HG03159 (cell line): ENCODE results near the gene IL13RA1.
"Not testable (repeated sequence)": the region's sequence is repeated elsewhere in the genome, so short reads cannot be mapped to it uniquely, and the experiment has no call there.

Experiments used
- ATAC-seq: cut with Tn5 transposase; IDR thresholded peaks from one replicate; pipeline ENCODE4 v1.9.1; 2021; ENCODE audit warnings: mild to moderate bottlenecking, moderate library complexity; ENCODE audit not compliant: unreplicated experiment

IL13RA1 gene

DNA sequence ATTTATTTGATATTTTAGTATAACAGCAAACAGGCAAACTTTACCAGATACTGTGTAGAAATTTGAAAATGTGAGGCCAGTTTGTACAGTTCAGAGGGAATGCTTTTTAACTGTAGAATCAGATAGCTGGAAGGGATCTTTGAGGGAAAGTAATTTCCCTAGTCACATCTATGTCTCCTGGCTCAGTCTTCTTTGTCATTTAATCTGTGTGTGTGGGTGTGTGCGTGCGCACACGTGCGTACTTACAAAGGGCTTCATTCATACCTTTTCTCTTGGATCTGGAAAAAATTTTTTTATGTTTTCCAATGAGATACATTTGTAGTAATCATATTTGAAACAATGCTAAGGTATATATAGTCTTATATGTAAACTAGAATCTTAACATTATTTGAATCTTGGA, 44.6 kb downstream of the IL13RA1 start:
- ATAC-seq: no peak

GRCh38 chrX:118773782-118774181, 46.4 kb downstream of the IL13RA1 start:
- ATAC-seq: no peak

DNA sequence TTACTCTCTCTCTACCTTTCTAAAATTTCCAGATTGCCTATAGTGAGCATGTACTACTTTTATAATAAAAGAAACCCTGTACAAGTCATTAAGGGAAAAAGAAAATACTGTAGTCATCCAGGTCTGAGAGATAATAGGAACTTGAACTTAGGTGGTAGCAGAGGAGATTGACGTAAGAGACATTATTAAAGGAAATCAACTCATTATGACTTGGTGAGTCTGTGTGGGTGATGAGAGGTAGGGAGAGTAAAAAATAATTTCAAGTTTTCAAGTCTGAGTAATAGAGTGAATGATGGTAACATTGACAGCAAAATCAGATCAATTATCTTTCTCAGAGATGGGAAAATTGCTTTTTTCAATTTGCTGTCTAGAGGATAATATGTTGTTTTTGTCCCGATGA, 52.2 kb downstream of the IL13RA1 start:
- ATAC-seq: no peak

GRCh38 chrX:118780509-118780908, 53.1 kb downstream of the IL13RA1 start:
- no peak for ATAC-seq

- ATAC-seq: no peak
These were observed 53.5 kb downstream of the IL13RA1 start for GRCh38 chrX:118780911-118781310.

DNA sequence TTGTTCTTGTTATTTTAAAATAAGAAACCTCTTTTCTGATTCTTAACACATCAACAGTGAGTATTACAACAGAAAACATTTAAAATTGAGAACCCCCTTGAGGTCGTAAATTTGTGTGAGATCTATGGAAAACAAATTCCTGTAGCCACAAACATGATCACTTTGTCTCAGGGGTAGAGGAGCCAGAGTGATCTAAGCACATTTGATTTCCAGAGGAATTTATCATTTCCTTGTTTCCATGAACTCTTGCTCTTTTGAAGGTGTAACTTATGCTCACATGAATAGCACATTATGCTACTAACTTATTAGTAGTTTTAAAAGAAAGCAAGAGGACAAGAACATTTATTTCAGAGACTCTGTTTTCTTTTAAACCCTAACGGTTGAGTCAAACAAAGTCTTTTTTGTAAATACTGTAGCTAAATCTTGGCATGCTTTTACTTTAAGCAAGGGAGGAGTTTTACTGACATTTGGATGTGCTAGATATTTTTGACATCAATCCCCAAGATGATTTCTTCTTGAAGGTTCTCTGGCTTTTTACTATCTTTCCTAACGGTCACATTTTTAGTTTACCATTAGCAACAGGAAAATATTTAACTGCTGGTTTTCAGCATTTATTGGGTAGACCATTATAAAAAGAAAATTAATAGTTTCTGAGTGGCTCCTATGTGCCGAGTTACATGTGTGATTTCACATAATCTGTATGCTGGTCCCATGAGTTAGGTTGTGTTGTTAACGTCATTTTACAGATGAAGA, 68.3 kb downstream of the IL13RA1 start:
- no peak for ATAC-seq

DNA sequence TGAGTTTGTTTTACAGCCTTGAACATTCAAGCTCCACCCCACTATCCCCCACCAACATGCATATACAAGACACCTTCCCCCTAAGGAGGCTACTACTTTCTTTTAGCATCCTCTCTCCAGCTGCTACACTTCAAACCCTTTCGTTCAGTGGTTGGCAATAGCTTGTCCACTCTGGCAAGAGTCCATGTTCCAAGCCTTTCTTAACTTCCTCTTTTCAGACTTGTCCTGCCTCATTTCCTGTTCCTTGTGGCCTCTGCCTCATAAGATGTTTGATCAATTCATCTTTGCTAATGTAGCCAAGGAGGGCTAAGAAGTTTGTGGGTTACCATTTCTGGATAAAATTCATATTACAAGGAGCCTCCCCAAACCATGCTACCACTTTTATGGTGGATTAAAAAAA, 75.5 kb downstream of the IL13RA1 start:
- no peak for ATAC-seq

DNA sequence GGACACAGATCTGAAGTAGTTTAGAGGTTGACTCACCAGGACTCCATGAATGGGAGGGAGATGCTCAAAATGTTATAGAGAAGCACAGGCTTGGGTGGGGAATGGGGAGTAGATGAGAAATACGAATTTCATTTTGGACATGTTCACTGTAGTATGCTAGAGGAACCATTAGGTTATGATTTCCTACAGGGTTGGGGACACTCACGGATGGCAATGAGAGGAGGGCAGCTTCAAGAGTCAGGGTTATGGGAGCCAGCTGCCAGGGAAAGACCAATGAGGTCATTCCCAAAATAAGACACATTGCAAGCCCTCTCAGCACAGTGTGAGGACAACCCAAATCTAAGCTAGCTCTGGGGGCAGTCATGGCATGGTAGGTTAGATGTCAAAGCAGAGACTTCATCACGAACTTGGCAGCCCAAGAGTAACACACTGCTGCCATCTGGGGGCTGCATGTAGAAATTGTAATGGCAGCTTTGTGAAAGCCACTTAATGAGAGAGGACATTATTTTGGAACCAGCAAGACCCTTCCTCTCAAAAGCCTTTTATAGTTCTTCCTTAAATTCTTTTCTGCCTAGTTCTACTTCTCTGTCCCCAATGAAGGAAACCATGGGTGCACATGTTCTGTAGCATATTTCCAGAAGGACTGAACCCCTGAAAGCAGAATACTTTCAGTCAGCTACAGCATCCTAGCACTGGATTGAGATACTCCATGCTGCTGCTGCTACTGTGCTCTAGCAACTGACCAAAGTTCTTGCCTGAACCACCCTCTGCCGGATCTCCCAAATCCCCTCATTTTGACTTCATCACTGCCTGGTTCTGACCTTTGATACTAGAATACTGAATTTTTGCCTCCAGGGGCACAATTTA, 80.0 kb downstream of the IL13RA1 start:
- ATAC-seq: no peak

GRCh38 chrX:118817257-118817656, 89.9 kb downstream of the IL13RA1 start:
- not testable (repeated sequence) for ATAC-seq

- ATAC-seq: no peak
These were observed 96.1 kb downstream of the IL13RA1 start, which contains the start of gene ZCCHC12 for GRCh38 chrX:118823263-118824172. TSS of gene ZCCHC12 (plus strand) at chrX:118823824. CDS start at chrX:118825245, 1,421 bp downstream.

DNA sequence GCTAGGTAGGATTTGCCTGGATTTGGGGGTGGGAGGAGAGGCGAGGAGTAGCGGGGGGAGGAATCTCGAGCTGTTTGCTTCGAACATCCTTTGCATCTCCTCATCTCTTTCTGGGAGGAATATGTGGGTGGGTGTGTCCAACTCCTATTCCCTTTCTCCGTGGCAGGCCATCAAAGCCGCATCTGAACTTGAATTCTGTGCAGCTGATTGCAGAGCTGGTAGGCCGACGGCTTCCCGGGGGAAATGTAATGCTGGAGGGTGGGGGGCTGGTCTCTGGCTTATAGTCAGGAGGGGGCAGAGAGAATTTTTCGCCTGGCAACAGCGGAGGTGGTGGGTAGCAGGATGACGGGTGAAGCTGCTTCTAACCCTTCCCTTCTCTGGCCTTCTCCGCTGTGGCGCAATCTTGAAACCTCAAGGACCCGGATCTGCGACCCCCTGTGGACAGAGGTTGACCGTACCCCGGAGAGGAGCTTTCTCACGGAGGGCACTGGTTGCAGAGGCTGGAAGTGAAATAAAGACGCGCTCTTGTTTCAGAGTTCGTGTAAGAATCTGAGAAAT, 96.8 kb downstream of the IL13RA1 start:
- ATAC-seq: no peak

GRCh38 chrX:118825227-118825626, 97.8 kb downstream of the IL13RA1 start:
- no peak for ATAC-seq

DNA sequence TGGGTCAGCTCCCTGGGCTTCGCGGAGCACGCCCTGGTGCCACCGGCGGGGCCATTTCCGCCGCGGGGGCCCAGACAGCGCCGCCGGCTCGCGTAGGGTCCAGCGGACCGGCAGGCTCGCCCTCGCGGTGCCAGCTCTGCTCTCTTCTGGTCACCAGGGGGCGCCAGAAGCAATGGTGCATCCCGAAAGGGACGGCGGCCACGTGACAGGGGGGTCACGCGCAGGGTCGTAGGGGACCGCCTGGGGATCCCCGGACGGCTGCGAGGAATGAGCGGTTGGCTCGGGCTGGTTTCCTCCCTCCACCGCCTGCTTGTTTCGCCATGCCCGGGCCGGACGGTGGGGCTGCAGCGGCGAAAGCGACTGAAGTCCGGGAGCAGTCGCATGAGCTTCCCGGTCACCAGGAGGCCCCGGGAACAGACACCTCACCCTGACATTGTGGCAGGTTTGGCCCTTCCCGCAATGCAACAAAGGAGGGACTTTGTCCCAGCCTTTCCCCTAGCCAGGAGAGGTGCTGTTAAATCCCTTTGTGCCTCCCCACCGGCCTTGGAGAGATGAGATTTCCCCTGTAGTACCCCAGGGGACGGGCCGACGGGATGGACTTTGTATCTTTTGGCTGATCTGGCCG, 112.0 kb downstream of the IL13RA1 start:
- ATAC-seq: peak; percentile 53
